ENCODE data around the gene NDUFC1. TPM values are rescaled to one million over a fixed set of nuclear protein-coding genes. Genes with fewer than 3 reads are reported as not detected.

Gene NDUFC1
- total RNA-seq, 2 experiments from 2014 or later: 37.3 to 42.4 TPM

DNA sequence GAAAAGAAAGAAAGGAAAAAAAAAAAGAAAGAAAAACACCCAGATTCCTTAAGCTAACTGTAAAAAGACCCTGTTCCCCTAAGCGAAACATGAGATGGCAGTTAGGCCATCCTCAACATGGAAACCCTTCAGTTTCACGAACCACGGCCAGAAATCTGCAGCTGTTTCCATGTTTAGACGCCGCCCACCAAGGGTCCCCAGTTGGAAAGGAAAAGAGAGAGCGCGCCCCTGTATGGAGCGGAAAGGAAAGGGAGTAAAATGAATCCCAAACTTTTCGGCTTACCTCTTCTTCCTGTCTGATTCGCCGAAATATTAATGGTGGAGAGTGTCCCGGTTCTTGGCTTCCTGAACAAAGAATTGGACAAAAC, 60.5 kb downstream of the NDUFC1 start:
- ChIA-PET CTCF (interaction anchor here (1.1 kb wide), 1 partner anchor 10 kb away, joined by 4 read pairs; no protein-coding TSS in a partner anchor), POLR2A (no interaction called here)
- Mint-ChIP-seq H3K4me1 (peaks cover 2% of the 10 kb centered on the region), H3K9me3 (peaks cover 3% of the 10 kb centered on the region), H3K4me3 (no peak overlapping the region), H3K27me3 (no peaks in the 10 kb centered on the region), H3K36me3 (ENCODE audit: low read depth) (no peaks in the 10 kb centered on the region), H3K27ac (no peak overlapping the region)
- DNase-seq: no peak

DNA sequence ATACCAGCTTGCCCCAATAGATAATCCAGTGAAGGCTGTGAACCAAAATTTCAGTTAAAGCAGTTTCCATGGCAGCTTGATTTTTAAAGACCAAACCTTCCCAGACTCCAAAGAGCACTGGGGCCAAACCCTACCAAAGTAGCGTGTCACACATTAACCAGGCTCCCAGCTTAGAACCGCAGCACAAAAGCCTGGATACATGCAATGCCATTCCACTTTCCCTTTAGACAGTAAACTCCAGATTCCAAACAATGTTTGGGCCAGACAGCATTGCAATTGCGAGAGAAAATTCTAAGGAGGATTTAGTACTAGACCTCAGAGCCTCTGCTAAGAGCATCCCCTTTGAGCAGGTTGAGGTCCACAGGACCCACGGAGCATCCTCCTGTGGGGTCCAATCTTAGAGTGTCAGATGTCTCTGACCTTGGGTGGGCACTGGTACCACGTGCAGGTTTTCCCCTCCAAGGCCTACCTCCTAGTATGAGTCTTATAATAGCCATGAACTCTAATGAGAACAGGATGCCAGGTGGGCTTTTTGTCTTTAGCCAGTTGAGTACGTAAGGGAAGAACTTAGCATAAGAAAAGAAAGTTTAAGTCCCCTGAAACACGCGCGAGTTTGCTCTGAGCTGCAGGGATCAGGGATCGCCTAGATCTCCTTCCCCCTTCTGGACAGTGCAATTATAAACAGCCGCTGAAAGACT, 61.0 kb downstream of the NDUFC1 start:
- Mint-ChIP-seq H3K27me3 (no peaks in the 10 kb centered on the region), H3K9me3 (peaks cover 3% of the 10 kb centered on the region), H3K36me3 (ENCODE audit: low read depth) (no peaks in the 10 kb centered on the region), H3K4me1 (peaks cover 2% of the 10 kb centered on the region), H3K27ac (no peak overlapping the region), H3K4me3 (no peak overlapping the region)
- ChIA-PET POLR2A (no interaction called here), CTCF (interaction anchor here (0.7 to 1.1 kb wide), 2 partner anchors 9 to 16 kb away, joined by 3 to 4 read pairs; no protein-coding TSS in a partner anchor)
- DNase-seq: no peak

Other genes starting within 250 kb of the NDUFC1 start
- 10 to 100 TPM; 44.5 to 50.6 TPM for gene ELF2, start 125.3 kb downstream of the NDUFC1 start, total RNA-seq
- under 1 TPM; 0.21 to 0.25 TPM for gene MGARP, start 22.3 kb downstream of the NDUFC1 start, total RNA-seq
- 10 to 100 TPM; 44.8 to 53.5 TPM for gene NAA15, start 972 bp downstream of the NDUFC1 start, total RNA-seq
- 1 to 10 TPM; 7.3 TPM for gene RAB33B, start 151.6 kb upstream of the NDUFC1 start, total RNA-seq

All from activated CD4-positive, alpha-beta T cell treated with anti-CD3 and anti-CD28 coated beads, Interleukin-2, amount 10 ng/mL, durations not matched to agents 7 days and 5 days (primary cell).